GM19328 (cell line): ENCODE data around the gene MAP3K19.
"Not testable (repeated sequence)": the region's sequence is repeated elsewhere in the genome, so short reads cannot be mapped to it uniquely, and the experiment has no call there.

Experiments used
- ATAC-seq: cut with Tn5 transposase; IDR thresholded peaks from one replicate; pipeline ENCODE4 v1.9.1; 2021; ENCODE audit warnings: mild to moderate bottlenecking, moderate library complexity; ENCODE audit not compliant: unreplicated experiment

Gene MAP3K19

DNA sequence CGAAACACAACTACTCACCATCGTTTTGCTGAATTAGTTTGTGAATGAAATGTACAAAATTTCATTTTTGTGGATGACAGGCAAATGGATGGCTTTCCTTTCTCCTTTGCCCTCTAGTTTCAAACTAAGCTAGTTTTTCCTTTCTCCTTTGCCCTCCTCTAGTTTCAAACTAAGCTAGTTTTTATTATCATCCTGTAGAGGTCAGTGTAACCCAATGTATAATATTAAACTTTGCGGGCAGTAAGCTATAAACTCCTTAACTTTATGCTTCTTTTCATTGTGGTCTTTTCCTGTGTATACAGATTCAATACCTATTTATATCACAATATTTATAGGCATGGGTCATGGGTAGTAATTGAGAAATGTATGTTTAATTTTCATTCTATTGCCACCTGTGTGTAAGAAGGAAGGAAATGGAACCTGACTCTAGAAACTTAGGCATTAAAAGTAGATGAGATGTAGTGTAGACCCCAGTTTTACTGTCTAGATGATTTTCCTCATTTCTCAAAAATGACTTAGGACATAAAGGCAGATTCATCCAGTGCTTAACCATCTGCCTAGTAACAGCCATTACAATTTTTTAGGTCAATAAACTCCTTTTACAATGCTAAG is 58.1 kb downstream of the MAP3K19 start:
- ATAC-seq: no peak

DNA sequence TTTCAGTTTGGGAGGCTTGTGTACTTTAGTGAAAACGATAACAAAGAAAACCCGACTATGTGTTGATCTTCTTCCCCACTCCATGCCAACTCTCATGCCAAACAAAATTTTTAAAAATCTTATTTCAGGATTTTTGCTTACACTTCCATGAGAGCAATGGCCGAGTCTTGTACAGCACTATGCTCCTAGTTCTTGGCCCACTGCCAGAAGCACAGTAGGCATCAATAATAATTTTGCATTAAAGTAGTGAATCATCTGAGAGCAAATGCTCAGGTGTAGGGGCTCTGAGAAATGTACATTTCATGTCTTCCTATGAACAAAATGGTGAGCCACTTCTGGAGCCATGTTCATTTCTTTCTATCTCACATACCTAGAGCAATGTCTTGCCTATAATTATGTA is 62.2 kb downstream of the MAP3K19 start:
- no peak for ATAC-seq

DNA sequence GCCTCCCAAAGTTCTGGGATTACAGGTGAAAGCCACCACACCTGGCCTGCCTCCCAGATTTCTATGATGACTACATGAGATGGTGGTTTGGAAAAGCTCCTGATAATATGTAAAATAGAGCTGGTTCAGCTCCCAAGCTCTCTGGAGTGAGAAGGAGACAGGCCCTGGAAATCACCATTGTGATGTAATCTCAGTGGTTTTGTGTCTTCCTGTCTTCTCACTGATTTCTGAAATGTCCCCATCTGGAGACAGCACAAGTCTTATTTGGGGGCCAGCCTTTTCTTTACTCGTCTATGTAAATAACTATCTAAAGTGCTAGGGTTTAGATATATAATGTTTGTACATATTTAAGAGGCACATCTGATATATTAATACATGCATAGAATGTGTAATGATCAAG is 64.6 kb downstream of the MAP3K19 start:
- no peak for ATAC-seq

DNA sequence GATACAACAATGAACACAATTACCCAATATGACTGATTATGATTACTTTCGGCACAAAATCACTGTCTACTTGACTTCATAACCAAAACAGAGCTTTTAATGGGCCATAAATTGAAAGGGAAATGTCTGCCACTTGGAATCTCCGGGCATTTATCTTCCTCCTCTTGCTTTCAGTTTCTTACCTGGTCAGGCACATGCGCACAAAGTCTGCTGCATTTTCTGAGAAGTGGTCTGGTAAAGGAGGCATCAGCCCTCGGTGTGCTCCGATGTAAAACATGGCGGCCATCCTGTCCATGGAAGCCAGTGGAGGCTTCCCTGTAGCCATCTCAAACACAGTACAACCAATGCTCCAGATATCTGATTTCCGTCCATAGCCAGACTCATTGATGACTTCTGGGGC is 66.6 kb downstream of the MAP3K19 start:
- ATAC-seq: no peak

DNA sequence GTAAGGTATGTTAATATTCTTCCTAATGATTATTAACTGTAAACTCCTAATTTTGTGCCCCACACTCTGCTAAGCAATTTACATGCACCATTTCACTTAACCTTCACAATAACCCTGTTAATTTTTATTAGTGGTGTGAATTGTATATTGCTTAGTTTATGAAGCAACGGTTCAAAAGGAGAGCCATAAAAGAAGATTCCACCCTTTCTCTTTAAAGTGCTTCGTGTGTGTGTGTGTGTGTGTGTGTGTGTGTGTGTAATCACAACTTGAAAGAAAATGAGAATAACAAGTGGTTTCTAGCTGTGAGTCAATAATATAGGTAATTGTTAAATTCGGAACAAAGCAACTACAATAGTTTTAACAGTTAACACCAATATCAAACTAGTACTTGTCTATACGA is 68.0 kb downstream of the MAP3K19 start:
- ATAC-seq: no peak

DNA sequence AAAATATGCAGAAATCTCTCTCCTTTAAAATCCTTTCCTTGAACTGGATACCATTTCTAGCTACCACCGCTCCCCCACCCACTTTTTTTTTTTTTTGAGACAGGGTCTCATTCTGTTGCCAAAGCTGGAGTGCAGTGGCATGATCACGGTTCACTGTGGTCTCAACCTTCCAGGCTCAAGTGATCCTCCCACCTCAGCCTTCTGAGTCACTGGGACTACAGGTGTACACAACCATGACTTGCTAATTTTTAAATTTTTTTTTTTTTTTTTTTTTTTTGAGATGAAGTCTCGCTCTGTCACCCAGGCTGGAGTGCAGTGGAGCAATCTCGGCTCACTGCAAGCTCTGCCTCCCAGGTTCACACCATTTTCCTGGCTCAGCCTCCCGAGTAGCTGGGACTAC is 70.1 kb downstream of the MAP3K19 start:
- ATAC-seq: not testable (repeated sequence)

DNA sequence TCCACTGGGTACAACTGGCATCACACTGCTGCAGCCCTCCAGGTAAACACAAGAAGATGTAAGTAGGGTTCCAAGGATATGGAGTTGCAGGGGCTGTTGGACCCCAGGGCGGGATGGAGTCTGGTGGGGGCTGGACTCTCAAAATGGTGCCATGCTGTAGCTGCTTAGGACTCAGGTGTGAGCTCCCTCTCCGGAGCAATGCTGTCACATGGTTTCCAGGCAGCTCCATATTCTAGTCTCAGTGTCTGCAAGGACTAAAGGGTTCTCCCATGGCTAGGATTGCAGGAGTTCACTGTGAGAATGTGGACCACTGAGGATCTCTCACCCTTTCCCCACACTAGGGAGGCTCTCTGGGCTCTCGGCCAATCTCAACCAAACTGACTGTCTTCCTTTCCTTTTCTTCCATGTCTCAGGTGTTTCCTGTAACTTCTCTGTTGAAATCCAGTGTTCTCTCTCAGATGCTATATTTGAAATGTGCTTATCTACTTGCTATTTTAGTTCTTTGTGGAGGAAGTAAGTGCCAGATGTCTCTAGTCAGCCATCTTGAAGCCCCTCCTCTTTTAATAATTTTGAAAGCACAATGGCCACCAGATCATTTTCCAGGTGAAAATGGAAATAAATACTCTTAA is 71.1 kb downstream of the MAP3K19 start:
- no peak for ATAC-seq

DNA sequence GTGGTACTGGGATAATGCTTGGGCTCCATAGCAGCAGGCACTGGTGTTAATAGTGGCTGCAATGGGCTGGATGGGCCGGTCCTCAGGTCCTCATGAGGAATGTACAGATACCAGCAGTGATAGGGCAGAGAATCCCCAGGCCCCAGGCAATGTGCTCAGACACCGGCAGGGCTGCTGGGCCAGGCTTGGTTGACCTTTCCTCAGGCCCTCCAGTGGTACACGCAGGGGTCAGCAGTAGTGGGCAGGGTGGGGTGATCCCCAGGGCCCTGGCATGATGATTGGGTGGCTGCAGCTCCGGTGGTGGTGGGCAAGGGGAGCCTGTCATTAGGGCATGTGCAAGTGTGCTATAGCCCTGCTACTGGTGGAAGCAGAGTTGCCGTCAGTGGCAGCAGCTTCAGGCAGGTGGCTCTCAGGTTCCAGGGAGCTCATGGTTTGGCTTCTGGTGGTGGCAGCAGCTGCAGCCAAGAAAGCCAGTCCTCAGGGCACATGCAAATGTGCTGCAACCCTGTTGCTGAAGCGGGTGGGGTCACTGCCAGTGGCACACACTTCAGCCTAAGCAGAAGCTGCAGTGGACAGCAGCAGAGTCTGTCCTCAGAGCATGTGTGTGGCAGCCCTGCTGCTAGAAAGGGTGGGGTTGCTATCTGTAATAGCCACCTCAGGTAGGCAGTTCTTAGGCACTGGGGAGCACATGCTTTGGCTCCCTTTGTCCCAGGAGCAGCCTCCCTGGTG is 71.8 kb downstream of the MAP3K19 start:
- ATAC-seq: no peak

DNA sequence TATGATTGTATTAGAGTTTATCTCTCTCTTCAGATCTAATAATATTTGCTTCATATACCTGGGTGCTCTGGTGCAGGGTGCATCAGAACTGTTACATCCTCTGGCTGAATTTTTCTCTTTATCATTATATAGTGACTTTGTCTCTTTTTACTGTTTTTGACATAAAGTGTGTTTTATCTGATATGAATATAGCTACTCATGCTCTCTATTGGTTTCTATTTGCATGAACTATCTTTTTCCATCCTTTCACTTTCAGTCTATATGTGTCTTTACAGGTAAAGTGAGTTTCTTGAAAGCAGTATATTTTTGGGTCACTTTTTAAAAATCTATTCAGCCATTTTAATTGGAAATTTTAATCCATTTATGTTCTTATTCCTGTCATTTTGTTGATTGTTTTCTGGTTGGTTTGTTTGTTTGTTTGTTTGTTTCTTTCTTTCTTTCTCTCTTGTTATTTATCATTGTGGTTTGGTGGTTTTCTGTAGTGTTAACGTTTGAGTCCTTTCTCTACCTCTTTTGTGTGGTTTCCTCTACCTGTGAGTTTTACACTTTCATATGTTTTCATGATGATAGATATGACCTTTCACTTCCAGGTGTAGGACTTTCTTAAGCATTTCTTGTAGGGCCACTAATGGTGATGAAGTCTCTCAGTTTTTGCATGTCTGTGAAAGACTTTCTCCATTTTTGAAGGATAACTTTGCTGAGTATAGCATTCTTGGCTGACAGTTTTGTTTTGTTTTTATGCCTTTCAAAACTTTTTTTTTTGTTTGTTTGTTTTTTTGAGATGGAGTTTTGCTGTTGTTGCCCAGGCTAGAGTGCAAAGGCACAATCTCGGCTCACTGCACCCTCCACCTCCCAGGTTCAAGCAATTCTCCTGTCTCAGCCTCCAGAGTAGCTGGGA is 73.8 kb downstream of the MAP3K19 start:
- ATAC-seq: peak; percentile 57

DNA sequence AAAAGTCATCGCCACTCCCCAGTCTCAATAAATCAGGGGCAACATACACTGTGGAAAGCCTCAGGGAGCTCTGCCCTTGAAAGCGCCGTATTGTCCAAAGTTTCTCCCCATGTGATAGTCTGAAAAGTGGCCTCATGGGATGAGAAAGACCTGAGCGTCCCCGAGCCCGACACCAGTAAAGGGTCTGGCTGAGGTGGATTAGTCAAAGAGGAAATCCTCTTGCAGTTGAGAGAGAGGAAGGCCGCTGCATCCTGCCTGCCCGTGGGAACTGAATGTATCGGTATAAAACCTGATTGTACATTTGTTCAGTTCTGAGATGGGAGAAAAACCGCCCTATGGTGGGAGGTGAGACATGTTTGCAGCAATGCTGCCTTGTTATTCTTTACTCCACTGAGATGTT is 80.1 kb downstream of the MAP3K19 start:
- not testable (repeated sequence) for ATAC-seq

DNA sequence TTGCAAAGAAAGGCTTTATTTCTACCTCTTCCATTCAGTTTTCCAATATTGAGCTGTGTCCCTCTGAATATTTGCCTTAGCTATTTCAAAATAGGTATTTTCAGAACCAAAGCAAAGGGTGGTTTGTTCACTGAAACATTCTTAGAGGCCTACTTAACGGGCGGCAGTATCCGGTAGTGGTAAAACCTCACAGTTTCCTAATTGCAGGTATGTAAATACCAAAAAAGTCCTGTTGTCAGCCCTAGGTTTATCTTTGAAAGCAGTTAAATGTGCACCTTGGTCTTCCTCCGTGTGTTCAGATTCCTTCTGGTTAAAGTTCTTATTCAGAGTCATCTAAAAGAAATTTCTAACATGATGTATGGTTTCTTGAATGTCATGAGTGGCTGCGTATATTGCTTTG is 89.8 kb downstream of the MAP3K19 start:
- ATAC-seq: no peak

DNA sequence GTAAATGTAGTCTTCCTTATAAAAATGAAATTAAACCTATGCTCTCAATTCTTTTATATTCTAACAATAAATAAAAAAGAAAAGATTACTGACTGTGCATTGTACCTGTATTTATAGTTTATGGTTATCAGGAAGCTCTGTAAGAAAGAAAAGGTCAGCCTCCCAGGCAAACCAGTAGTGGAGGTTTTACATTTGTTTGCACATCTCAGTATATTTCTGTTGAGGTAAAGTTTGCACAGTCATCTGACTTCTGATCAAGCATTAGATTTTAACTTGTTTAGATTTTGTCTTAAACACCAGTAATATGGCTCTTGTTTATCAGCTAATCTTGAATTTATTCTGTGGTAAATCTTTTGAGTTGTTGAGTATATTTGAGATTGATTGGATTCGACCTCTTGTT is 91.5 kb downstream of the MAP3K19 start:
- no peak for ATAC-seq

DNA sequence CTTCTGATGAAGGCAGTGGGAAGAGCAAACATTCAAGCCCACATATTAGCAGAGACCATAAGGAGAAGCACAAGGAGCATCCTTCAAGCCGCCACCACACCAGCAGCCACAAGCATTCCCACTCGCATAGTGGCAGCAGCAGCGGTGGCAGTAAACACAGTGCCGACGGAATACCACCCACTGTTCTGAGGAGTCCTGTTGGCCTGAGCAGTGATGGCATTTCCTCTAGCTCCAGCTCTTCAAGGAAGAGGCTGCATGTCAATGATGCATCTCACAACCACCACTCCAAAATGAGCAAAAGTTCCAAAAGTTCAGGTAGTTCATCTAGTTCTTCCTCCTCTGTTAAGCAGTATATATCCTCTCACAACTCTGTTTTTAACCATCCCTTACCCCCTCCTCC is 93.2 kb downstream of the MAP3K19 start:
- ATAC-seq: no peak

DNA sequence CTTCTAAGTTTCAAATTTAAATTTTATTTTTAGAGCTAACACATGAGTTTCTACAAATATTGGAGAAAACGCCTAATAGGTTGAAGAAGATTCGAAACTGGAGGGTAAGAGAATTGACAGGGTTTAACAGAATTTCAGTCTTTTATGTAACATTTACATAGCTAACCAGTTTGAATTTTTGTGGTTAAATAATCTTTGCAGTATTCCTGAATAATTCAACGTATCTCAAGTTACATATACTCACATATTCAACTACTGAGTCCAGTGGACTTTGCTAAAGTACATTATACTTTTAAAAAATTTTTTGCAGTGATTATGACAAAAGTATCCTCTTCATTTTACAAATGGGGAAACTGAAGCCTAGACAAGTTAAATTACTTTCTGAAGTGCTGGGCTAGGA is 94.6 kb downstream of the MAP3K19 start:
- no peak for ATAC-seq

DNA sequence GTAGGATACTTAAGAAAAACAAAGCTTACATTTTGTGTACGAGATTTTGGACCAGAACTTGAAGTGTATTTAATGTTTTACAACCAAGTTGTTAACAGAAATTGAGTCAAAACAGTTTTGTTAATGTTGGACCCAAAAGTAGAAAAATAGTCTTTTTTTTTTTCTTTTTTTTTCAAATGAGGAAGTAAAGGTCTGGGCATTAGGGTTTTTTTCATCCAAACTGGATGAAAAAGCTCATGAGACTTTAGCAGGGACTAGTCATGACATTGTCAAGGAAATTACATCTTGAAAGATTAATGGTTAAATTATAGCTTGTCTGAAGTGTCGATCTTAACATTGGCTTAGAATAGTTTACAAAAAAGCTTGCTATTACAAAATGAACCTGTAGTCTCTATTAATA is 96.4 kb downstream of the MAP3K19 start:
- no peak for ATAC-seq

DNA sequence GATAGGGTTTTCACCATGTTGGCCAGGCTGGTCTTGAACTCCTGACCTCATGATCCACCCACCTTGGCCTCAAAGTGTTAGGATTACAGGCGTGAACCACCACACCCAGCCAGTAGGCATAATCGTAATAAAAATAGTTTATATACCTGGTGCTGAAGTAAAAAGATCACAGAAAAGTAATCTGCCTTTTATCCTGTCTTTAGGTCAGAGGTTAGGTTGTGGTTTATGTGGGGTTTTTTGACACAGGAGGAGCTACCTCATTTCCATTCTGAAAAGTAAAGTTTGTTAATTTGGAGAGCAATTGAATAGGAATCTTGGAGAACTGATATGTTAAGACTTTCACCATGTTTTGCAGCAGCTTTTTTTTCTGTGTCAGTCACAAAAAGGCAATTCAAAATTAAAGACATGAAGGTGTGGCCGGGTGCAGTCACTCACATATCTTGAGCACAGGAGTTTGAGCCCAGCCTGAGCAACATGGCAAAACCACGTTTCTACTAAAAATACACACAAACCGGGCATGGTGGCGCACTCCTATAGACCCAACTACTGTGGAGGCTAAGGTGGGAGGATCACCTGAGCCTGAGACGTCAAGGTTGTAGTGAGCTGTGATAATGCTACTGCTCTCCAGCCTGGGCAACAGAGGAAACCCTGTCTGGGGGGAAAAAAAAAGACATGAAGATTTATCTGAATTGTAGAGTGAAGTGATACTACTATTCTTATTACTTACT is 97.1 kb downstream of the MAP3K19 start:
- no peak for ATAC-seq

DNA sequence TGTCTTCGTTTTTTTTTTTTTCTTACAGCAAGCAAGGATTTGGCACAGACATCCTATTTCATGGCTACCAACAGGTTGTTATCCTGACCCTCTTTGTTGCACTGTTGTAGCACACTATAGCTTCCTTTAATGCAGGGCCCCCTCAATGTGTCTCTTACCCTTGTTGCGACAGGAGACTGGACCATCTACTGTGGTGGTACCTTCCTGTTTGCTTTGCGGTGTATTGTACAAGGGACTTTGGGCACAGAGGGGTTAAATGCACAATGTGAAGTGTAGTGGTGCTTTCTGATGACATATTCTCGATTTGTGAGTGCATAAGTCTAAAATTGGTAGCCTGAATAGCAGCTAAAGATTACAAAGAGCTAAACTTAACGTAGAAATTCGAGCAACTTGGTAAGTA is 101.2 kb downstream of the MAP3K19 start:
- no peak for ATAC-seq

DNA sequence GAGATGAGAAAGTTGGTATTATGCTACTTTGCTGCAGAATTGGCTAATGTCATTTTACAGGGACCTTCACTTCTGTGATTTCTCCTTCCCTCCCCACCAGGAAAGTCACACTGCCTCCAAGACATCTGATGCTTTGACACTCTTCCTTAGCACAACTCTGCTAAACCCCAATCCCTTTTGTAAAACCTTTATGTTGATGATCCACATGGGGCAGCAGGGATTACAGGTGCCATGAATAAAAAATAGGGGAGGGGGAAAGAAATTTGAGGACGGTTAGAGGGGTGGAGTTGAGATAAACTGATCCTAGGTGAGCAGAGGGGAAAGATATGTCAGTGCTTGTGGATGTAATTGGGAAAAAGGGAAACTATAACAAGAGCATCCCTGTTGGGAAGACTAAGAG is 102.3 kb downstream of the MAP3K19 start:
- no peak for ATAC-seq

DNA sequence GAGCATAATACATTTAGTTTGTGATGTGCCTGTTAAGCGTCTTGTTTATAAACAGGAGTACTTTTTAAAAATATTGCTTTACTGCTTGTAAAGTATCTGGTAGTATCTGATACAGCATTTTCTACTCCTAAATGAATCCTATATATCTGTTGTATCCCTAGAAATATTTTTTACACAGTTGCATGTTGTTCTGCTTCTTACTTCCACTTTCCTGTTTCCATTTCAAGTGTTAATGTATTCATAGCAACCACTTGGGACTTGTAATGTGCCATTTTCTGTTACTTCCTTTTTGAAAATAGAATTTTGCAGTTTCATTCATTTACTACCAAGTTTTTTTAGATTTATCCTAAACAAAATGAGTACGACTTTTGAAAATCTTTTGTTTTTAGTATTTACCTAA is 103.7 kb downstream of the MAP3K19 start:
- ATAC-seq: no peak

DNA sequence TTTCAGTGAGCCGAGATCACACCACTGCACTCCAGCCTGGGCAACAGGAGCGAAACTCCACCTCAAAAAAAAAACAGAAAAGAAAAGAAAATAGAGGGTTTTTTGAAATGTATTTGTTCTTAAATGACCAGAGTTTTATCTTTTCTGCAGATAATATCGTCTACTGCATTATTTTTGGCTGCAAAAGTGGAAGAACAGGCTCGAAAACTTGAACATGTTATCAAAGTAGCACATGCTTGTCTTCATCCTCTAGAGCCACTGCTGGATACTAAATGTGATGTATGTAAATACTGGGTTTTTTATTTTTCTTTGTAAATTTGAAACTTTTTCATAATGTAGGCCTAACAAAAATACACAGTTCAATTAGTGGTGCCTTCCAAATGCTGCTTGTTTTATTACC is 110.6 kb downstream of the MAP3K19 start:
- no peak for ATAC-seq

DNA sequence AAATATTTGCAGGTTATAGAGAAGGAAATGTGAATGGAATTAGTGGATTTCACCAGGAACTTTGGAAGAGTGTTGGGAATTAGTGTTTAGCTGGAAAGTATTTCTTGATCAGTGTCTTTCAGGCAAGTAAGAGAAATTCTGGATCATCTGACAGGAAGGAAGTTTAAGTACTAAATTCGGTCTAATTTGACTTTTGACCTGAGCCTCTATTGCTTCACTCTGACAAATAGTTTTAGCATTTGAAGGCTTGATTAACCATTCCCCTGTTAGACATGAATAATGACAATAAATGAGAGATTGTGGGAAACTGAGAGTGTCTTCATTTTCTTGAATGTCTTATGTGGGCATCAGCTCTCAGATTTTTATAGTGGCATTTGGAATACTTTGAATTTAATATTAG is 112.6 kb downstream of the MAP3K19 start:
- no peak for ATAC-seq
